ENCODE measurements around the gene TMCO6.

The TMCO6 gene

DNA sequence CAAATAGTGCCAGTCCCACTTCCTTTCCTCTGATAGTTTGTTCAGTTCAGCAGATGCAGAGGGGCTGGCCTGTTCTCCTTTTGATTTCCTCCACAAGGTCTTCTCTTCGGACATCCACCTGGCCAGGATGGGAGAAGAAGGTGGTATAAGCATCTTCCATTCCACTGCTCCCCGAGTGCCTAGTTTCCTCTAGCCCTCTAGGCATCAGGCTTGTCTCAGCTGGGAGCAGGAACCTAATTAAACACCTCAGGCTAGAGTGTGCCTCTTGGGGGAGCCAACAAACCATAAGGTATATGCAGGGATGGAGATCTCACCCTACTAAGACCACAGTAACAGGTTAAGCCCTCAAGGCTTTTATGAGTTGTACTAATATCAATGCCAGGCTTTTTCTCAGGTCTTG lies 35.0 kb downstream of the TMCO6 start:
- no peak for DNase-seq

GRCh38 chr5:140674629-140675028 lies 35.4 kb downstream of the TMCO6 start:
- no peak for DNase-seq

GRCh38 chr5:140677947-140678346 lies 38.7 kb downstream of the TMCO6 start:
- DNase-seq: no peak

GRCh38 chr5:140678993-140679392 lies 39.7 kb downstream of the TMCO6 start:
- DNase-seq: no peak

- DNase-seq: no peak
Observed at GRCh38 chr5:140690376-140690932, 51.2 kb downstream of the TMCO6 start.

DNA sequence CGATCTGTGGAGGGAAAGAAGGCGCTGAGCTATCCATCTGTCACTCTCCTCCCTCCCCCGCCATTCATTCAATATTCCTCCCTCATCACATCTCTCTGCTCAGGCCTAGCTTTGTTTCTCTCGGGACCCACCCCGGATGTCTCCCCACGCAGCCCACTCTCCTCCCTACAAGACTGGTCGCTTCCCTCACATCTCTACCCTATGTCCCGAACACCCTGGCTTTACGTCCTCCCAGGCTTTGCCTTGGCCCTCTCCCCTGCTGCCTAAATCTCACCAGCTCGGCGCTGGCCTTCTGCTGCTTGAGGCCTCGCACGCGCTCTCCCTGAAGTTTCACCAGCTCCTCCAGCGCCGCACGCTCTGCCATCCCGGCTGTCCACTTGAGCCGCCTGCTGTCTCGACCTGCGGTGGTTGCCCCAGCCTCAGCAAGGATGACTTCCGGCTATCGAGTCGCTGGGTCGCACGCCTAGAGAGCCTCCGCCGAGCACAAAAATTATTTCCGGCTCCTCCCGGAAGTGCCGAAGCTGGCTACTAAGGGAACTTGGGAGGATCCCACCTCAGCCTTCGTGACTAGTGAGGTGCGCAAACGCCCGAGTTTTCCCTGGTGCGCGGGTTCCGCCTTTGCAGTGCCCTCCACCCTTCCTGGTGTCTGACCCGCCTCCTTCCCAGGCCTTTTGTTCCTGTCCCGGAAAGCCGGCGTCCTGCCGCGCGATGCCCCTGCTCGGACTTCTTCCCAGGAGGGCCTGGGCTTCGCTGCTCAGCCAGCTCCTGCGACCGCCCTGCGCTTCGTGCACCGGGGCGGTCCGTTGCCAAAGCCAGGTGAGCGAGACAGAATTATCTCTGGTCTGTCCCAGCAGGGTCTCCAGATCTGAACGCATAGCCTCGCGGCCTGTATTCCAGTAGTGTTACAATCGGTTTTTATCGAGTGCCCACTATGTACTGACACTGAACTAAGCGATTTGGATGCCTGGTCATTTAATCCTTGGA lies 52.0 kb downstream of the TMCO6 start, which contains the start of the genes HARS1 and HARS2:
TSS of gene HARS1 (minus strand) at position 430 of the 984 bp plus-strand sequence. CDS start at position 364, 66 bp downstream.
TSS of gene HARS2 (plus strand) at position 515 of the 984 bp plus-strand sequence. CDS start at position 709, 194 bp downstream.
- peak; percentile 96 for DNase-seq

GRCh38 chr5:140694276-140694675 lies 55.0 kb downstream of the TMCO6 start:
- DNase-seq: no peak

Data from HCEC 1CT (cell line).